Dermis microvascular lymphatic vessel endothelial cell (primary cell): Measurements from ENCODE around the gene ZFYVE16. TPM values are rescaled to one million over a fixed set of nuclear protein-coding genes. Genes with fewer than 3 reads are reported as not detected.
"Not testable (repeated sequence)": the region's sequence is repeated elsewhere in the genome, so short reads cannot be mapped to it uniquely, and the experiment has no call there.

Source experiments
- DNase-seq, 2 donors: peaks; one replicate each; pipeline versions ENCODE4 v3.0.0 to v3.0.0-alpha.2; 2010; ENCODE audit warnings: low read depth in 2 of 2
- total RNA-seq: library from RNA; depleted of rRNA; stranded (reverse); fragments of >200 nt; gene quantifications from 2 replicates; pipeline ENCODE4 v1.2.1, GENCODE V29; 2014

ZFYVE16 gene
- total RNA-seq, 1 donor from 2014 or later: 25.2 TPM

DNA sequence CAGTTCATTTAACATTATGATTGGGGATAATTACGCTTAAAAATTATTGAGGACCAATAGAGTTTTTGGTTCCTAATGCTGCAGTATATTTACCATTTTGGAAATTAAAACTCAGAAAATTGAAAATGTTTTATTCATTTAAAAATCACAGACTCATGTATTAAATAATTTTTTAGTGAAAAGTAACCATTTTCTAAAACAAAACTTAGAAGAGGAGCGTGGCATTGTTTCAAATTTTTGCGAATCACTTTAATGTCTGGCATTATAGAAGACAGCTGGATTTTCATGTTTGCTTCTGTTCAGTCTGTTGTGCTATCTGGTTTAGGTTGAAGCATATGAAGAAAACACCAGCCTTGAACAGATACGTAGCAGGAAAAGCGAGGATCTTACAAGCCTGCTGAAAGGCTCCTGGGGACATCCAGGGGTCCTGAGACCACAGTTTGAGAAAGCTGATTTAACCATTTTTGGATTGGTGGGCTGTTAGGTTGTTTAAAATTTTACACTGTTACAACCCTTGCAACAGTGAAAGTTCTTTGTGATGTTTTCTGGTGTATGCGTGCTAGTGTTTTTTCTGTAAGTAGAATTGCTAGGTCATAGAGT, 1.6 kb downstream of the ZFYVE16 start:
- DNase-seq: no peak

- DNase-seq: no peak
These were observed 3.8 kb downstream of the ZFYVE16 start for GRCh38 chr5:80411589-80412219.

GRCh38 chr5:80414113-80414512, 6.2 kb downstream of the ZFYVE16 start:
- no peak for DNase-seq

- DNase-seq: no peak
These were observed 10.1 kb downstream of the ZFYVE16 start for GRCh38 chr5:80417973-80418372.

GRCh38 chr5:80424365-80424764, 16.5 kb downstream of the ZFYVE16 start:
- DNase-seq: not testable (repeated sequence)

GRCh38 chr5:80435476-80435875, 27.6 kb downstream of the ZFYVE16 start:
- DNase-seq: no peak

DNA sequence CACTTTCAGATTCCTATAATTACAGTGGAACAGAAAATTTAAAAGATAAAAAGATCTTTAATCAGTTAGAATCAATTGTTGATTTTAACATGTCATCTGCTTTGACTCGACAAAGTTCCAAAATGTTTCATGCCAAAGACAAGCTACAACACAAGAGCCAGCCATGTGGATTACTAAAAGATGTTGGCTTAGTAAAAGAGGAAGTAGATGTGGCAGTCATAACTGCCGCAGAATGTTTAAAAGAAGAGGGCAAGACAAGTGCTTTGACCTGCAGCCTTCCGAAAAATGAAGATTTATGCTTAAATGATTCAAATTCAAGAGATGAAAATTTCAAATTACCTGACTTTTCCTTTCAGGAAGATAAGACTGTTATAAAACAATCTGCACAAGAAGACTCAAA, 29.5 kb downstream of the ZFYVE16 start:
- no peak for DNase-seq

DNA sequence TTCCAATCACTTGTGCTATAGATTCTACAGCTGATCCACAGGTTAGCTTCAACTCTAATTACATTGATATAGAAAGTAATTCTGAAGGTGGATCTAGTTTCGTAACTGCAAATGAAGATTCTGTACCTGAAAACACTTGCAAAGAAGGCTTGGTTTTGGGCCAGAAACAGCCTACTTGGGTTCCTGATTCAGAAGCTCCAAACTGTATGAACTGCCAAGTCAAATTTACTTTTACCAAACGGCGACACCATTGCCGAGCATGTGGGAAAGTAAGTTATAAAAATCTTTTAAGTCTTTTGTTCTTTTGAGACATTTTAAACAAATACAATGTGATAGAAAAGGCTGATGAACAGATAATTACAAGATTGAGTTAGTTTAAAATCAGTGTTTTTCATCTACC, 30.9 kb downstream of the ZFYVE16 start:
- no peak for DNase-seq

DNA sequence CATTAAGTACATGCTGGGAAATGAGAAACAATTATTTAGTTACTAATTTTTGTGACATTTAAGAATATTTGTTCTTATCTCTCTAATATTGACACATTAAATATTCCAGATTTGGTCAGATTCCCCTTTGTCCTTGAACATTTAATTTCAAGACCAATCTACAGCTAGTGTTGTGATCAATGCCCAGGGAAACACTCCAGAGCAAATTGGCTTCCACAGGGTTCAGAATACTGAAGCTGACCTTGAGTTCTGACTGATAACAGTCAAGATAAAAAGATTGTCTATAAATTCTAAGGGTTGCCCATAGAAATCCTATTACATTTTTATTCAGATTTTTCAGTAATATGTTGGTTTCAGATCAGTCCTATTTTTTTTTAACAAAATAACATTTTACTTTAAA, 31.3 kb downstream of the ZFYVE16 start:
- DNase-seq: no peak

DNA sequence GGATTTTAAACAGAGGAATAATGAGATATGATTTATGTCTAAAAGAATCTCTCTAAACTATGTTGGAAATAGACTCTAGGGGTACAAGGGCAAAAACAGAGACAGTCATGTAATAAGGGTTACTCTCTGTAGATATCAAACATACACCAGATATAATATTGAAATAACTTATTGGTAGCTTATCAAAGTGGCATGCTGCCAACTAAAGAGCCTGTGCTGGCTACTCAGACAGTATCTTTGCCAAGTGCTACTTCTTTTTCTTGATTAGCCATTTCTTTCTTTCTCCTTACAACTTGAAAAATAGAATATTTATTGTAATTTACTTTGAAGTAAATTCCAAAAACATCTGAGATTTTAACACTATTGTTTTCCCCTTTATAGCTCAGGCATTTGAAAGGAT, 34.9 kb downstream of the ZFYVE16 start:
- no peak for DNase-seq

- no peak for DNase-seq
These were observed 45.5 kb downstream of the ZFYVE16 start for GRCh38 chr5:80453366-80453765.

DNA sequence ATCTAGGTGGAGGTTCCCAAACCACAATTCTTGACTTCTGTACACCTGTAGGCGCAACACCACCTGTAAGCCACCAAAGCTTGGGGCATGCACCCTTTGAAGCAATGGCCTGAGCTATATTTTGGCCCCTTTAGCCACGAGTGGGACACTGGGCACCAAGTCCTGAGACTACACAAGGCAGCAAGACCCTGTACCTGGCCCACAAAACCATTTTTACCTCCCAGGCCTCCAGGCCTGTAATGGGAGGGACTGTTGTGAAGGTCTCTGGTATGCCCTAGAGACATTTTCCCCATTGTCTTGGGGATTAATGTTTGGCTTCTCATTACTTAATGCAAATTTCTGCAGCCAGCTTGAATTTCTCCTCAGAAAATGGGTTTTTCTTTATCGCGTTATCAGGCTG, 55.4 kb downstream of the ZFYVE16 start:
- no peak for DNase-seq

GRCh38 chr5:80466669-80467485, 59.0 kb downstream of the ZFYVE16 start:
- DNase-seq: peak in 1 of 2 donors; percentile 12

GRCh38 chr5:80468131-80468530, 60.3 kb downstream of the ZFYVE16 start:
- DNase-seq: no peak

- not testable (repeated sequence) for DNase-seq
These were observed 62.8 kb downstream of the ZFYVE16 start for GRCh38 chr5:80470631-80471030.

- DNase-seq: no peak
These were observed 67.1 kb downstream of the ZFYVE16 start for GRCh38 chr5:80474929-80475328.

DNA sequence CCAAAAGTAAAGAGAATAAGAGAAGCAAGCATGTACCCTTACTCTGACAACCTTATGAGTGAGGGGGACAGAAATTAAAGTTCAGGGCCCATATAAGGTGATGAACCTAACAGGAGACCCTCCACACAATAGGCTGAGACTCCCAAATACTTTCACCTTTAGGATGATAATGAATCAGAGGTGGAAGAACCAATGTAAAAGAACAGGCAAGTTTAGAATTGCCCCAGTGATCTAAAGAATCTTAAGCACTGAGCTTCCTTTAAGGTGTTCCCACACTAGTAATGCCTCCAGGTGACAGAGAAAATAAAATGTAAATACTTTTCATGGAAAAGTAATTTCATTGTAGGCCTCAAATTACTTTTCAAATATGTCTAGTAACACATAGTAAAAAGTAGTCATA, 71.8 kb downstream of the ZFYVE16 start:
- no peak for DNase-seq

- no peak for DNase-seq
These were observed 72.5 kb downstream of the ZFYVE16 start for GRCh38 chr5:80480354-80480753.

DNA sequence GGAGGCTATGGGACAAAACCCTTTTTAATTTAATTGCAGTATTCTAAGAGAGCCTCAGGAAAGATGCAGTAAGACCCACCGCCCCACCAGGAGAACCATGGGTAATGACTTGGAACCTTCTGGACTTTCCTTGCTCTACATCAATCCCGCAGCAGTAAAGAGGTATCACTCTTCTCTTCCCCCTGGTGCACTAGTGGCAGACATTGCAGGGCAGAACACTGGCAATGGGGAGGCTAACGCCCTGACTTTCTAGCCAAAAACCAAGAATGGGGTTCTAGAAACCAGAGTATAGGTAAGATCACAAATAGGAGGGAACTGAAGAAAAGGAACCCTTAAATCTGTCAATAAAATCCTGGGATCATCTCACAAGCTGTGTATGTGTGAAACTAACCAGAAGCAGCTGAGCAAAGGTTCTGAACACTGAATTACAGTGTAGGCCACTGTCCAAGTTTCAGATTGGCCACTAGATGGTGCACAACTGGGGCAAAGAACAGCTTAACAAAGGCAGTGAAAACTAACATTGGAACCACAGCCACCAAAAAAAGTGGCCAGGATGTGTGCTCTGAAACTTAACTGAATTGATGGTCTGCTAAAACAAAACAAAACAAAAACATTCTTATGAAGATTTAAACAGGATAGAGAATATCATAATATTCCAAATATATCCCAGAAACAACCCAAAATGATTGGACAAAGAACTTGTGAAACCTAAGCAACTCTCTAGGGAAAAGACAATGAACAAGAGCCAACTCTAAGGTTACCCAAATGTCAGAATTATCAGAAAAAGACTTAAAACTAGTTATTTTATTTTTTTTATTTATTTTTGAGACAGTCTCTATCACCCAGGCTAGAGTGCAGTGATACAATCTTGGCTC, 73.4 kb downstream of the ZFYVE16 start:
- peak; percentile 51 to 66 for DNase-seq

DNA sequence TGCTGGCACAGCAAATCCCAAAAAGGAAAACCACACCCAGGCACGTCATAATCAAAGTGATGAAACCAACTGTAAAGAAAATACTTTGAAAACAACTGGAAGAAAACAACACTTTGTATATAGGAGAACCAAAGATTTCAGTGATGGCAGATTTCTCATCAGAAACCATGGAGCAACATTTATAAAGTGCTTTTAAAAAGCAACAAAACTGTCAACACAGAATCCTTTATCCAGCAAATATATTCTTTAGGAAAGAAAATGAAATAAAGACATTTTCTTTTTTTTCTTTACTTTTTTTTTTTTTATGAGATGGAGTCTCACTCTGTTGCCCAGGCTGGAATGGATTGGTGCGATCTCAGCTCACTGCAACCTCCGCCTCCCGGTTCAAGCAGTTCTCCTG, 74.7 kb downstream of the ZFYVE16 start:
- DNase-seq: no peak

GRCh38 chr5:80483636-80484232, 75.9 kb downstream of the ZFYVE16 start:
- no peak for DNase-seq
